ENCODE measurements around the gene KLHL42. TPM values are rescaled to one million over a fixed set of nuclear protein-coding genes. Genes with fewer than 3 reads are reported as not detected.

Gene KLHL42
- total RNA-seq, 4 donors from 2014 or later, result 16.5 to 30.4 (median 23.9) TPM

DNA sequence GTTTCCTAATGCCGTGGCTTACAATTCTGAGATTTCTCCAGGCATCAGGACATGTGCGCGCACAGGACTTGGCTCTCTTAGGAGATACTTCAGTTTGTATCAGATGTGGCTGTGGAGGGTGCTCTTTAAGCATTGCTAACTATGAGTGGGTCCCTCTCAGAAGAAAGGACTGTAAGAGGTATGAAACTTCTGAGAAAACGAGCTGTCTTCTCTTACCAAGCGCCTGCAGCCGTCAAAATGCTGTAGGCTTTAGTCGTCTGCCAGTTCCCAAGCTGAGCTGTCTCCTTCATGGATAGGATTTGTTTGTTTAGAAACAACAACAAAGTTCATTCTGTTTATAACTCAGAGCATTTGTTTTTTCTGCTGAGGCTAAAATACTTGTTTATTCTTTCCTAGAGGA, 16.1 kb downstream of the KLHL42 start:
- Histone ChIP-seq H3K36me3 (peaks cover 0 to 57% (median 0%) of the 10 kb centered on the region in 3 donors), H3K27me3 (no peaks in the 10 kb centered on the region), H3K9me3 (no peaks in the 10 kb centered on the region), H3K27ac (no peak overlapping the region), H3K4me1 (no peaks in the 10 kb centered on the region), H3K4me3 (no peak overlapping the region)
- DNase-seq, result no peak
- TF ChIP-seq POLR2A (IDR thresholded peaks at IDR 0.05), result no peak
- TF ChIP-seq, protein P1, sequence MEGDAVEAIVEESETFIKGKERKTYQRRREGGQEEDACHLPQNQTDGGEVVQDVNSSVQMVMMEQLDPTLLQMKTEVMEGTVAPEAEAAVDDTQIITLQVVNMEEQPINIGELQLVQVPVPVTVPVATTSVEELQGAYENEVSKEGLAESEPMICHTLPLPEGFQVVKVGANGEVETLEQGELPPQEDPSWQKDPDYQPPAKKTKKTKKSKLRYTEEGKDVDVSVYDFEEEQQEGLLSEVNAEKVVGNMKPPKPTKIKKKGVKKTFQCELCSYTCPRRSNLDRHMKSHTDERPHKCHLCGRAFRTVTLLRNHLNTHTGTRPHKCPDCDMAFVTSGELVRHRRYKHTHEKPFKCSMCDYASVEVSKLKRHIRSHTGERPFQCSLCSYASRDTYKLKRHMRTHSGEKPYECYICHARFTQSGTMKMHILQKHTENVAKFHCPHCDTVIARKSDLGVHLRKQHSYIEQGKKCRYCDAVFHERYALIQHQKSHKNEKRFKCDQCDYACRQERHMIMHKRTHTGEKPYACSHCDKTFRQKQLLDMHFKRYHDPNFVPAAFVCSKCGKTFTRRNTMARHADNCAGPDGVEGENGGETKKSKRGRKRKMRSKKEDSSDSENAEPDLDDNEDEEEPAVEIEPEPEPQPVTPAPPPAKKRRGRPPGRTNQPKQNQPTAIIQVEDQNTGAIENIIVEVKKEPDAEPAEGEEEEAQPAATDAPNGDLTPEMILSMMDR (IDR thresholded peaks at IDR 0.05), result no peak

DNA sequence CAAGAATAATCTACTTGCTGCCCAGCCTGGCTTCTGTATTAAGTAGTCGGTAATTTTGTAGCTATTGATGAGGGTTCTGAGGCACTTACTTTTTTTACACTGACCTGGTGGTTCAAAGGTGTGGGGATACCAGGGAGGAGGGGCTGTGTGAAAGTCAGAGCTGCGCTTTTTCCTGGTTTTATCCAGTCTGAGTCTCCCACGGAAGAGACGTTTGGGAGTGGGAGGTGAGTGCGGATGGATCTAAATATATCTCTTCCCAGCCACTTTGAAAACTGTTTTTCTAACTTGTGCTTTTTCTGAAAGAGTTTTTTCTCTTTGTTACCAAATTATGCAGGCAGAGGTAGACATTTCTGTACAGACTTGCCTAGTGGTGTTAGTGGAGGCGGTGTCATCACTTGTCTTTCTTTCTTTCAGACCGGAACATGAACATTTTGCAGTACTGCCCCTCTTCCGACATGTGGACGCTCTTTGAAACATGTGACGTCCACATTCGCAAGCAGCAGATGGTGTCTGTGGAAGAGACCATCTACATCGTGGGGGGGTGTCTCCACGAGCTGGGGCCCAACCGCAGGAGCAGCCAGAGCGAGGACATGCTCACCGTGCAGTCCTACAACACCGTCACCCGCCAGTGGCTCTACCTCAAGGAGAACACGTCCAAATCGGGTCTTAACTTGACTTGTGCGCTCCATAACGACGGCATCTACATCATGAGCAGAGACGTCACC, 17.4 kb downstream of the KLHL42 start:
- Histone ChIP-seq H3K27ac (no peak overlapping the region), H3K4me3 (no peak overlapping the region), H3K4me1 (no peaks in the 10 kb centered on the region), H3K27me3 (no peaks in the 10 kb centered on the region), H3K36me3 (peaks cover 0 to 45% (median 0%) of the 10 kb centered on the region in 3 donors), H3K9me3 (no peaks in the 10 kb centered on the region)
- TF ChIP-seq POLR2A (IDR thresholded peaks at IDR 0.05), result no peak
- TF ChIP-seq, protein P1 (IDR thresholded peaks at IDR 0.05), result no peak
- DNase-seq, result no peak

DNA sequence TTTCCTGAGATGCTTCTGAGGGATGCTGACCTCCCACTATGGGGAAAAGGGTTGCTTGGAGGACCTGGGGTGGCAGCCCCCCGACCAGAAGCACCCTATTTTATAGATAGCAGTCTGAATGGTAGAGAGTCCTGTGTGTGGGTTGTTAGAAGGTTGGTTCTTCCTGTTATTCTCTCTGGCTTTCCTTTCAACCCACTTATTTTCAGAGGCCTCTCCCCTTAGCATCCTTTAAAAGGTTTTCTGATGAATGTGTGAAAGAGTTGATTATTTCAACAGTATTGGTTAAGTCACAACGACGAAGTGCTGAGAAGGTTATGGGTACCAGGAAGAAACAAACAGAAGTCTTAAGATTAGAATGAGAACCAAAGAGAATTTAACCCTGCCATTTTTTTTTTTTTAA, 20.8 kb downstream of the KLHL42 start:
- Histone ChIP-seq H3K36me3 (peaks cover 0 to 24% (median 0%) of the 10 kb centered on the region in 3 donors), H3K4me3 (no peak overlapping the region), H3K27me3 (no peaks in the 10 kb centered on the region), H3K27ac (no peak overlapping the region), H3K9me3 (no peaks in the 10 kb centered on the region), H3K4me1 (no peaks in the 10 kb centered on the region)
- no peak for DNase-seq
- TF ChIP-seq, protein P1 (IDR thresholded peaks at IDR 0.05), result no peak
- no peak for TF ChIP-seq POLR2A (IDR thresholded peaks at IDR 0.05)

DNA sequence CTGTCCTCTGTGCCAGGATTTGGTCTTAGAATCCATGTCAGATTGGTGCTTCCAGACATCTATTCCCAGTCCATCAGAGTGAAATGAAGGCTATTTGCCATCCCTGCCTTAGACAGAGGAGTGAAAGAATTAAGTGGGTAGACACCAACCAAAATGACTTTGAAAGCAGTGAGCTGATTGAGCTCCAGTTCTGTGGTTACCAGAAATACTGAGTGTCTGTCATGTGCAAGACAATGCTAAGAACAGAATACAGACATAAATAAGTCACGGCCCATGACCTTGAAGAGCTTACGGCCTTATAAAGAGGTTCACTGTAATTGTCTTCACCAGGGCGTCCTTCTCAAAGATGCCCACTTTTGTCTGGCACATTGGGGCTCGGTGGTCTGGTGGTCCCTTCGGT, 21.6 kb downstream of the KLHL42 start:
- DNase-seq, result no peak
- no peaks in the 10 kb centered on the region for H3K27me3 ChIP-seq
- H3K4me1 ChIP-seq, result no peaks in the 10 kb centered on the region
- H3K9me3 ChIP-seq, result no peaks in the 10 kb centered on the region
- H3K27ac ChIP-seq, result no peak overlapping the region
- TF ChIP-seq, protein P1 (IDR thresholded peaks at IDR 0.05), result no peak
- no peak for TF ChIP-seq POLR2A (IDR thresholded peaks at IDR 0.05)
- H3K4me3 ChIP-seq, result no peak overlapping the region
- H3K36me3 ChIP-seq, result peaks cover 0 to 24% (median 0%) of the 10 kb centered on the region in 3 donors

DNA sequence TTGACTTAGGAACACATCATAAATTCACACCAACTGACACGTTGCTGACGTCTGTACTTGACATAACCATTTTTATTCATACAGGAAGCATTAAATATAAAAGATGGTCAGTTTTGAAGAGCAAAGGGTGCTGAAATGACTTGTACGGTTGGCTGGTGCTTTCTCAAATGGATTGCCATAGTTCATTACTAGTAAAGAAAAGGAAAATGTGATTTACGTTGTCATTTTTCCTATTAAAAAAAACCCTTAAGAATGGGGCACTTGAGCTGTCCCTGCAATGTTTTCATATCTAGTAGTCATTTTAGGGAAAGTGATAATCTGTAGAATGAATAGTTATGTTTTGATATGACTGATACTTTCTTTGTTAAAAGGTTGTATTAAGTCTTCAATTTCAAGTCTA, 22.5 kb downstream of the KLHL42 start:
- H3K4me1 ChIP-seq, result no peaks in the 10 kb centered on the region
- TF ChIP-seq, protein P1 (IDR thresholded peaks at IDR 0.05), result no peak
- TF ChIP-seq POLR2A (IDR thresholded peaks at IDR 0.05), result no peak
- no peak overlapping the region for H3K4me3 ChIP-seq
- H3K9me3 ChIP-seq, result no peaks in the 10 kb centered on the region
- no peaks in the 10 kb centered on the region for H3K27me3 ChIP-seq
- peaks cover 0 to 18% (median 0%) of the 10 kb centered on the region in 3 donors for H3K36me3 ChIP-seq
- no peak for DNase-seq
- H3K27ac ChIP-seq, result no peak overlapping the region

Measured in Peyer's patch (tissue), 4 donors.